ENCODE data around the gene MAD1L1. TPM values are rescaled to one million over a fixed set of nuclear protein-coding genes. Genes with fewer than 3 reads are reported as not detected.

The MAD1L1 gene
- total RNA-seq, 1 experiment from 2014 or later: 43.8 TPM

GRCh38 chr7:2145835-2146580 is 86.7 kb downstream of the MAD1L1 start (continued):
- no peak for TF ChIP-seq ZNF263 (CRISPR knock-in tag; IDR thresholded peaks at IDR 0.05; ENCODE audit: low read depth)
- TF ChIP-seq, protein P1, sequence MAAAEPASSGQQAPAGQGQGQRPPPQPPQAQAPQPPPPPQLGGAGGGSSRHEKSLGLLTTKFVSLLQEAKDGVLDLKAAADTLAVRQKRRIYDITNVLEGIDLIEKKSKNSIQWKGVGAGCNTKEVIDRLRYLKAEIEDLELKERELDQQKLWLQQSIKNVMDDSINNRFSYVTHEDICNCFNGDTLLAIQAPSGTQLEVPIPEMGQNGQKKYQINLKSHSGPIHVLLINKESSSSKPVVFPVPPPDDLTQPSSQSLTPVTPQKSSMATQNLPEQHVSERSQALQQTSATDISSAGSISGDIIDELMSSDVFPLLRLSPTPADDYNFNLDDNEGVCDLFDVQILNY (CRISPR knock-in tag; IDR thresholded peaks at IDR 0.05): no peak

DNA sequence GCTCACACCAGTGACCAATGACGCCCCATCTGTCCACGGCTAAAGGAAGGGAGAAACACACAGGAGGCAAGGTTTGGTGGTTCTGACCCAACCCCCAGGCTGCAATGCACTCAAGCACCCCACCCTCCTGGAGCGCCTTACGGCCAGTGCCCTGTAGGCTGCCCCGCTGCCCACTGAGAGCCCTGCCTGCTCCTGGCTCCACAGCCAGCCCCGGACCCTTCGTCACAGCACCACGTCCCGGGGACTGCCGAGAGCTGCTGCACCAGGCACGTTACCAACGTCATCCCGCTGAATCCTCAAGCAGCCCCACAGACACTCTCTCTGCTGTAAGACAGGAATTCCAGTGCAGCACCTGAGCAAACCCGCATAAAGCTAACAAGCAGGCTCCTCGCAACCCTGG is 87.8 kb downstream of the MAD1L1 start:
- no peaks in the 10 kb centered on the region for H3K9me3 Mint-ChIP-seq
- ChIA-PET CTCF (interaction anchor here (1.5 kb wide), 1 partner anchor 262 kb away, joined by 6 read pairs; no protein-coding TSS in a partner anchor), POLR2A (no interaction called here)
- no peaks in the 10 kb centered on the region for H3K27me3 Mint-ChIP-seq (ENCODE audit: low read depth)
- DNase-seq (ENCODE audit: low spot score) (no peak), ATAC-seq (no peak)
- no peak overlapping the region for H3K4me3 Mint-ChIP-seq
- H3K36me3 Mint-ChIP-seq: peaks cover 15% of the 10 kb centered on the region
- peaks cover 7% of the 10 kb centered on the region for H3K4me1 Mint-ChIP-seq
- no peak for TF ChIP-seq RELA (CRISPR knock-in tag; IDR thresholded peaks at IDR 0.05; ENCODE audit: borderline replicate concordance)
- TF ChIP-seq, protein P2, sequence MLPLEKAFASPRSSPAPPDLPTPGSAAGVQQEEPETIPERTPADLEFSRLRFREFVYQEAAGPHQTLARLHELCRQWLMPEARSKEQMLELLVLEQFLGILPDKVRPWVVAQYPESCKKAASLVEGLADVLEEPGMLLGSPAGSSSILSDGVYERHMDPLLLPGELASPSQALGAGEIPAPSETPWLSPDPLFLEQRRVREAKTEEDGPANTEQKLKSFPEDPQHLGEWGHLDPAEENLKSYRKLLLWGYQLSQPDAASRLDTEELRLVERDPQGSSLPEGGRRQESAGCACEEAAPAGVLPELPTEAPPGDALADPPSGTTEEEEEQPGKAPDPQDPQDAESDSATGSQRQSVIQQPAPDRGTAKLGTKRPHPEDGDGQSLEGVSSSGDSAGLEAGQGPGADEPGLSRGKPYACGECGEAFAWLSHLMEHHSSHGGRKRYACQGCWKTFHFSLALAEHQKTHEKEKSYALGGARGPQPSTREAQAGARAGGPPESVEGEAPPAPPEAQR (CRISPR knock-in tag; IDR thresholded peaks at IDR 0.05): no peak
- TF ChIP-seq NFATC4 (CRISPR knock-in tag; IDR thresholded peaks at IDR 0.05): no peak
- TF ChIP-seq SOX15 (CRISPR knock-in tag; IDR thresholded peaks at IDR 0.05): no peak
- TF ChIP-seq, protein P3, sequence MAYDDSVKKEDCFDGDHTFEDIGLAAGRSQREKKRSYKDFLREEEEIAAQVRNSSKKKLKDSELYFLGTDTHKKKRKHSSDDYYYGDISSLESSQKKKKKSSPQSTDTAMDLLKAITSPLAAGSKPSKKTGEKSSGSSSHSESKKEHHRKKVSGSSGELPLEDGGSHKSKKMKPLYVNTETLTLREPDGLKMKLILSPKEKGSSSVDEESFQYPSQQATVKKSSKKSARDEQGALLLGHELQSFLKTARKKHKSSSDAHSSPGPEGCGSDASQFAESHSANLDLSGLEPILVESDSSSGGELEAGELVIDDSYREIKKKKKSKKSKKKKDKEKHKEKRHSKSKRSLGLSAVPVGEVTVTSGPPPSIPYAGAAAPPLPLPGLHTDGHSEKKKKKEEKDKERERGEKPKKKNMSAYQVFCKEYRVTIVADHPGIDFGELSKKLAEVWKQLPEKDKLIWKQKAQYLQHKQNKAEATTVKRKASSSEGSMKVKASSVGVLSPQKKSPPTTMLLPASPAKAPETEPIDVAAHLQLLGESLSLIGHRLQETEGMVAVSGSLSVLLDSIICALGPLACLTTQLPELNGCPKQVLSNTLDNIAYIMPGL (CRISPR knock-in tag; IDR thresholded peaks at IDR 0.05): no peak
- no peak for TF ChIP-seq PRRX2 (CRISPR knock-in tag; IDR thresholded peaks at IDR 0.05)
- TF ChIP-seq JAZF1 (CRISPR knock-in tag; IDR thresholded peaks at IDR 0.05): no peak
- no peak for TF ChIP-seq FOXJ3 (CRISPR knock-in tag; IDR thresholded peaks at IDR 0.05; ENCODE audit: borderline replicate concordance)
- TF ChIP-seq MYBL2 (CRISPR knock-in tag; IDR thresholded peaks at IDR 0.05): no peak
- TF ChIP-seq, protein P4, sequence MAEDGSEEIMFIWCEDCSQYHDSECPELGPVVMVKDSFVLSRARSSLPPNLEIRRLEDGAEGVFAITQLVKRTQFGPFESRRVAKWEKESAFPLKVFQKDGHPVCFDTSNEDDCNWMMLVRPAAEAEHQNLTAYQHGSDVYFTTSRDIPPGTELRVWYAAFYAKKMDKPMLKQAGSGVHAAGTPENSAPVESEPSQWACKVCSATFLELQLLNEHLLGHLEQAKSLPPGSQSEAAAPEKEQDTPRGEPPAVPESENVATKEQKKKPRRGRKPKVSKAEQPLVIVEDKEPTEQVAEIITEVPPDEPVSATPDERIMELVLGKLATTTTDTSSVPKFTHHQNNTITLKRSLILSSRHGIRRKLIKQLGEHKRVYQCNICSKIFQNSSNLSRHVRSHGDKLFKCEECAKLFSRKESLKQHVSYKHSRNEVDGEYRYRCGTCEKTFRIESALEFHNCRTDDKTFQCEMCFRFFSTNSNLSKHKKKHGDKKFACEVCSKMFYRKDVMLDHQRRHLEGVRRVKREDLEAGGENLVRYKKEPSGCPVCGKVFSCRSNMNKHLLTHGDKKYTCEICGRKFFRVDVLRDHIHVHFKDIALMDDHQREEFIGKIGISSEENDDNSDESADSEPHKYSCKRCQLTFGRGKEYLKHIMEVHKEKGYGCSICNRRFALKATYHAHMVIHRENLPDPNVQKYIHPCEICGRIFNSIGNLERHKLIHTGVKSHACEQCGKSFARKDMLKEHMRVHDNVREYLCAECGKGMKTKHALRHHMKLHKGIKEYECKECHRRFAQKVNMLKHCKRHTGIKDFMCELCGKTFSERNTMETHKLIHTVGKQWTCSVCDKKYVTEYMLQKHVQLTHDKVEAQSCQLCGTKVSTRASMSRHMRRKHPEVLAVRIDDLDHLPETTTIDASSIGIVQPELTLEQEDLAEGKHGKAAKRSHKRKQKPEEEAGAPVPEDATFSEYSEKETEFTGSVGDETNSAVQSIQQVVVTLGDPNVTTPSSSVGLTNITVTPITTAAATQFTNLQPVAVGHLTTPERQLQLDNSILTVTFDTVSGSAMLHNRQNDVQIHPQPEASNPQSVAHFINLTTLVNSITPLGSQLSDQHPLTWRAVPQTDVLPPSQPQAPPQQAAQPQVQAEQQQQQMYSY (CRISPR knock-in tag; IDR thresholded peaks at IDR 0.05): no peak
- no peak for TF ChIP-seq GRHL2 (CRISPR knock-in tag; IDR thresholded peaks at IDR 0.05; ENCODE audit: insufficient replicate concordance, severe bottlenecking)
- TF ChIP-seq CREB1 (CRISPR knock-in tag; IDR thresholded peaks at IDR 0.05): no peak
- no peak for TF ChIP-seq FOXK1 (CRISPR knock-in tag; IDR thresholded peaks at IDR 0.05)
- TF ChIP-seq JUN (CRISPR knock-in tag; IDR thresholded peaks at IDR 0.05): no peak
- H3K27ac Mint-ChIP-seq: no peak overlapping the region
